Measurements from ENCODE around the gene DNAJB12. TPM values are rescaled to one million over a fixed set of nuclear protein-coding genes. Genes with fewer than 3 reads are reported as not detected.

The DNAJB12 gene
- total and polyA plus RNA-seq, 2 donors from 2014 or later, result 32.0 to 37.7 TPM

- no peak for FAIRE-seq
- Histone ChIP-seq H3K4me1 (ENCODE audit: control insufficient read depth in 2 of 3, insufficient read depth in 2 of 3, low read depth in 1 of 3, low read length in 3 of 3) (peaks cover 0 to 5% (median 2%) of the 10 kb centered on the region in 3 donors), H3K36me3 (ENCODE audit: control insufficient read depth in 2 of 3, insufficient read depth in 3 of 3, low read length in 3 of 3) (no peaks in the 10 kb centered on the region), H3K9me3 (ENCODE audit: control insufficient read depth in 2 of 3, insufficient read depth in 1 of 3, low read length in 3 of 3) (no peaks in the 10 kb centered on the region), H3K9ac (ENCODE audit: low read length in 3 of 3) (no peak overlapping the region), H3K27me3 (ENCODE audit: control insufficient read depth, insufficient read depth, low read length) (no peaks in the 10 kb centered on the region), H3K4me3 (ENCODE audit: low read length in 3 of 3) (no peak overlapping the region), H3K27ac (ENCODE audit: low read depth in 2 of 2, low read length in 2 of 2) (no peak overlapping the region)
- no peak for TF ChIP-seq CTCF (IDR thresholded peaks at IDR 0.05; ENCODE audit: borderline replicate concordance, extremely low read depth, insufficient read depth)
- intact Hi-C loops (cut with DNase I), result no loop called here
- no peak for DNase-seq
These were observed 63.6 kb downstream of the DNAJB12 start for GRCh38 chr10:72291019-72291532.

- FAIRE-seq, result no peak
- H3K9me3 ChIP-seq (ENCODE audit: control insufficient read depth in 2 of 3, insufficient read depth in 1 of 3, low read length in 3 of 3), result no peaks in the 10 kb centered on the region
- H3K36me3 ChIP-seq (ENCODE audit: control insufficient read depth in 2 of 3, insufficient read depth in 3 of 3, low read length in 3 of 3), result no peaks in the 10 kb centered on the region
- intact Hi-C loops (cut with DNase I), result no loop called here
- TF ChIP-seq CTCF (IDR thresholded peaks at IDR 0.05; ENCODE audit: borderline replicate concordance, extremely low read depth, insufficient read depth), result no peak
- DNase-seq, result peak in 4 of 5 donors; percentile 51 to 92 (median 64)
- no peak overlapping the region for H3K4me3 ChIP-seq (ENCODE audit: low read length in 3 of 3)
- no peaks in the 10 kb centered on the region for H3K27me3 ChIP-seq (ENCODE audit: control insufficient read depth, insufficient read depth, low read length)
- peak overlapping the region in 1 of 3 donors; percentile 20 for H3K9ac ChIP-seq (ENCODE audit: low read length in 3 of 3)
- H3K4me1 ChIP-seq (ENCODE audit: control insufficient read depth in 2 of 3, insufficient read depth in 2 of 3, low read depth in 1 of 3, low read length in 3 of 3), result peaks cover 0 to 10% (median 4%) of the 10 kb centered on the region in 3 donors
- H3K27ac ChIP-seq (ENCODE audit: low read depth in 2 of 2, low read length in 2 of 2), result peak overlapping the region; percentile 73 to 84
These were observed 68.7 kb downstream of the DNAJB12 start for GRCh38 chr10:72285972-72286521.

GRCh38 chr10:72283131-72283530 lies 71.6 kb downstream of the DNAJB12 start:
- H3K27ac ChIP-seq (ENCODE audit: low read depth in 2 of 2, low read length in 2 of 2), result no peak overlapping the region
- no peaks in the 10 kb centered on the region for H3K36me3 ChIP-seq (ENCODE audit: control insufficient read depth in 2 of 3, insufficient read depth in 3 of 3, low read length in 3 of 3)
- TF ChIP-seq CTCF (IDR thresholded peaks at IDR 0.05; ENCODE audit: borderline replicate concordance, extremely low read depth, insufficient read depth), result no peak
- FAIRE-seq (no peak), DNase-seq (no peak)
- intact Hi-C loops (cut with DNase I), result no loop called here
- no peaks in the 10 kb centered on the region for H3K27me3 ChIP-seq (ENCODE audit: control insufficient read depth, insufficient read depth, low read length)
- H3K4me3 ChIP-seq (ENCODE audit: low read length in 3 of 3), result no peak overlapping the region
- H3K9ac ChIP-seq (ENCODE audit: low read length in 3 of 3), result no peak overlapping the region
- no peaks in the 10 kb centered on the region for H3K9me3 ChIP-seq (ENCODE audit: control insufficient read depth in 2 of 3, insufficient read depth in 1 of 3, low read length in 3 of 3)
- H3K4me1 ChIP-seq (ENCODE audit: control insufficient read depth in 2 of 3, insufficient read depth in 2 of 3, low read depth in 1 of 3, low read length in 3 of 3), result peaks cover 0 to 10% (median 4%) of the 10 kb centered on the region in 3 donors

Other genes with a start within 250 kb of the DNAJB12 start
- 132 TPM for gene ANAPC16, start 138.9 kb downstream of the DNAJB12 start, total RNA-seq
- 210 TPM for gene ANAPC16, start 138.9 kb downstream of the DNAJB12 start, polyA plus RNA-seq (ENCODE audit: insufficient read depth, low read depth, low replicate concordance)
- gene ASCC1, start 138.6 kb downstream of the DNAJB12 start, total RNA-seq, result 36.1 TPM
- gene ASCC1, start 138.6 kb downstream of the DNAJB12 start, polyA plus RNA-seq (ENCODE audit: insufficient read depth, low read depth, low replicate concordance), result 24.0 TPM
- 292 TPM for gene DDIT4, start 81.0 kb downstream of the DNAJB12 start, total RNA-seq
- gene DDIT4, start 81.0 kb downstream of the DNAJB12 start, polyA plus RNA-seq (ENCODE audit: insufficient read depth, low read depth, low replicate concordance), result 96.9 TPM

All from kidney (tissue), 14 donors.